Ascending aorta (tissue), 2 donors: ENCODE data around the gene CCDC149. TPM values are rescaled to one million over a fixed set of nuclear protein-coding genes. Genes with fewer than 3 reads are reported as not detected.

Source experiments
- DNase-seq, 2 donors: peaks; one replicate each; pipeline ENCODE4 v3.0.0-alpha.2; 2019; ENCODE audit warnings: low spot score in 2 of 2
- H3K27ac ChIP-seq, 2 donors: fragments of 200-600 bp; sonication (generic); one replicate each; pipeline ENCODE4 v1.5.1; 2016 to 2017; ENCODE audit warnings: mild to moderate bottlenecking in 1 of 2
- H3K27me3 ChIP-seq: fragments of 200-600 bp; sonication (generic); one replicate; pipeline ENCODE4 v1.5.1; 2017
- H3K36me3 ChIP-seq, 2 donors: fragments of 200-600 bp; sonication (generic); one replicate each; pipeline ENCODE4 v1.5.1; 2016
- H3K4me1 ChIP-seq, 2 donors: fragments of 200-600 bp; sonication (generic); one replicate each; pipeline ENCODE4 v1.5.1; 2016 to 2017; ENCODE audit warnings: mild to moderate bottlenecking in 1 of 2
- H3K4me3 ChIP-seq, 2 donors: fragments of 200-600 bp; sonication (generic); one replicate each; pipeline ENCODE4 v1.5.1; 2016 to 2017; ENCODE audit warnings: mild to moderate bottlenecking in 1 of 2
- H3K9me3 ChIP-seq, 2 donors: fragments of 200-600 bp; sonication (generic); one replicate each; pipeline ENCODE4 v1.5.1; 2016
- intact Hi-C: fragments of 100-400 bp; cut with DNase I; formaldehyde crosslinking; loops from one replicate; pipeline ENCODE4 v1.15.1; 2023
- total RNA-seq: library from RNA; depleted of rRNA; stranded (reverse); fragments of >200 nt; gene quantifications from one replicate; pipeline ENCODE4 v1.1.0, GENCODE V29; 2016
- TF ChIP-seq, protein P1 (sequence below), 3 experiments: fragments of 200-600 bp in 2 of 3; fragments of 450-650 bp in 1 of 3; sonication (generic) in 2 of 3; IDR thresholded peaks; one replicate each; pipeline ENCODE4 v1.5.1; 2016 to 2019; ENCODE audit warnings: antibody characterized with exemption in 3 of 3, mild to moderate bottlenecking in 1 of 3, moderate library complexity in 1 of 3

Gene CCDC149
- total RNA-seq, 1 donor from 2014 or later, result 8.7 TPM

DNA sequence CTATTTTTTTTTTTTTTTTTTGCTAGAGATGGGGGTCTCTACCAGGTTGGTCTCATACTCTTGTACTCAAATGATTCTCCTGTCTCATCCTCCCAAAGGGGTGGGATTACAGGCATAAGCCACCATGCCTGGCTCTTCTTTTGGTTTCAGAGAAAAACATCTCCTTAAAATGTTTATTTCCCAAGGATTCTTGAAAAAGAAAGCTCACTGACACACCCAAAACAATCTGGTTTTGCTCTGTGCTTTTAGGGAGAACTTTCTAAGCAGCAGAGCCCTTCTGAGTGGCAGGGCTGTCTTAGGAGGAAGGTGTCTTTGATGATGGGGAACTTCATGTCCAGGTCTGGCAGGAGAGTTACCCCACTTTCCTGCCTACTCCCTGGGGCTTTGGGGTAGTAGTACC is 116.2 kb downstream of the CCDC149 start:
- no peak for DNase-seq
- H3K27me3 ChIP-seq, result no peaks in the 10 kb centered on the region
- H3K4me3 ChIP-seq, result peak overlapping the region; percentile 40 to 59
- no peaks in the 10 kb centered on the region for H3K9me3 ChIP-seq
- peak overlapping the region; percentile 95 to 97 for H3K27ac ChIP-seq
- H3K36me3 ChIP-seq, result no peaks in the 10 kb centered on the region
- intact Hi-C loops, result loop anchor here (5.0 kb wide), 3 partner anchors 41 to 324 kb away; no protein-coding TSS in a partner anchor
- TF ChIP-seq, protein P1, sequence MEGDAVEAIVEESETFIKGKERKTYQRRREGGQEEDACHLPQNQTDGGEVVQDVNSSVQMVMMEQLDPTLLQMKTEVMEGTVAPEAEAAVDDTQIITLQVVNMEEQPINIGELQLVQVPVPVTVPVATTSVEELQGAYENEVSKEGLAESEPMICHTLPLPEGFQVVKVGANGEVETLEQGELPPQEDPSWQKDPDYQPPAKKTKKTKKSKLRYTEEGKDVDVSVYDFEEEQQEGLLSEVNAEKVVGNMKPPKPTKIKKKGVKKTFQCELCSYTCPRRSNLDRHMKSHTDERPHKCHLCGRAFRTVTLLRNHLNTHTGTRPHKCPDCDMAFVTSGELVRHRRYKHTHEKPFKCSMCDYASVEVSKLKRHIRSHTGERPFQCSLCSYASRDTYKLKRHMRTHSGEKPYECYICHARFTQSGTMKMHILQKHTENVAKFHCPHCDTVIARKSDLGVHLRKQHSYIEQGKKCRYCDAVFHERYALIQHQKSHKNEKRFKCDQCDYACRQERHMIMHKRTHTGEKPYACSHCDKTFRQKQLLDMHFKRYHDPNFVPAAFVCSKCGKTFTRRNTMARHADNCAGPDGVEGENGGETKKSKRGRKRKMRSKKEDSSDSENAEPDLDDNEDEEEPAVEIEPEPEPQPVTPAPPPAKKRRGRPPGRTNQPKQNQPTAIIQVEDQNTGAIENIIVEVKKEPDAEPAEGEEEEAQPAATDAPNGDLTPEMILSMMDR (IDR thresholded peaks at IDR 0.05), result no peak
- H3K4me1 ChIP-seq, result peaks cover 3 to 40% of the 10 kb centered on the region in 2 donors

GRCh38 chr4:24795666-24796381 is 117.0 kb downstream of the CCDC149 start:
- Histone ChIP-seq H3K36me3 (no peaks in the 10 kb centered on the region), H3K4me3 (peak overlapping the region; percentile 48 to 59), H3K4me1 (peaks cover 3 to 32% of the 10 kb centered on the region in 2 donors), H3K9me3 (no peaks in the 10 kb centered on the region), H3K27ac (peak overlapping the region; percentile 95 to 97), H3K27me3 (no peaks in the 10 kb centered on the region)
- intact Hi-C loops, result loop anchor here (1.0 to 5.0 kb wide), 10 partner anchors 14 to 324 kb away; partner anchors contain the start of genes CCDC149 and DHX15
- DNase-seq, result no peak
- TF ChIP-seq, protein P1 (IDR thresholded peaks at IDR 0.05), result no peak

- no peaks in the 10 kb centered on the region for H3K27me3 ChIP-seq
- H3K9me3 ChIP-seq, result no peaks in the 10 kb centered on the region
- H3K36me3 ChIP-seq, result no peaks in the 10 kb centered on the region
- intact Hi-C loops, result loop anchor here (1.0 to 5.0 kb wide), 11 partner anchors 13 to 323 kb away; partner anchors contain the start of genes CCDC149 and DHX15
- peak within 1 kb of the TSS; percentile 95 to 97 for H3K27ac ChIP-seq
- TF ChIP-seq, protein P1 (IDR thresholded peaks at IDR 0.05), result no peak
- peak; percentile 66 to 96 for DNase-seq
- peaks cover 0 to 25% of the 10 kb centered on the region in 2 donors for H3K4me1 ChIP-seq
- peak within 1 kb of the TSS; percentile 48 to 59 for H3K4me3 ChIP-seq
Observed at GRCh38 chr4:24794916-24795665, 117.8 kb downstream of the CCDC149 start, which contains the start of gene SOD3. TSS of gene SOD3 (plus strand) at chr4:24795573. CDS start at chr4:24799522, 3,949 bp downstream.

- Histone ChIP-seq H3K4me1 (peaks cover 0 to 25% of the 10 kb centered on the region in 2 donors), H3K27ac (peak overlapping the region; percentile 95 to 97), H3K9me3 (no peaks in the 10 kb centered on the region), H3K27me3 (no peaks in the 10 kb centered on the region), H3K36me3 (no peaks in the 10 kb centered on the region), H3K4me3 (peak overlapping the region; percentile 48 to 59)
- TF ChIP-seq, protein P1 (IDR thresholded peaks at IDR 0.05), result no peak
- intact Hi-C loops, result loop anchor here (2.0 to 5.0 kb wide), 3 partner anchors 16 to 118 kb away; partner anchors contain the start of gene CCDC149
- DNase-seq, result peak in 1 of 2 donors; percentile 90
Observed at GRCh38 chr4:24794480-24794879, 118.4 kb downstream of the CCDC149 start.

GRCh38 chr4:24794051-24794450 is 118.8 kb downstream of the CCDC149 start:
- intact Hi-C loops, result loop anchor here (2.0 to 5.0 kb wide), 3 partner anchors 15 to 119 kb away; partner anchors contain the start of gene CCDC149
- H3K36me3 ChIP-seq, result no peaks in the 10 kb centered on the region
- peak overlapping the region; percentile 95 to 97 for H3K27ac ChIP-seq
- TF ChIP-seq, protein P1 (IDR thresholded peaks at IDR 0.05), result no peak
- peak overlapping the region; percentile 48 to 59 for H3K4me3 ChIP-seq
- DNase-seq, result no peak
- H3K9me3 ChIP-seq, result no peaks in the 10 kb centered on the region
- no peaks in the 10 kb centered on the region for H3K27me3 ChIP-seq
- H3K4me1 ChIP-seq, result peaks cover 0 to 25% of the 10 kb centered on the region in 2 donors
